Smooth muscle cell (in vitro differentiated cells): ENCODE data around the gene TRDN. TPM values are rescaled to one million over a fixed set of nuclear protein-coding genes. Genes with fewer than 3 reads are reported as not detected.

ENCODE experiments used
- DNase-seq: peaks from one replicate; lab custom pipeline; 2025; ENCODE audit not compliant: unreplicated experiment; lab: John Stamatoyannopoulos, UW
- H2AFZ ChIP-seq: fragments of 200-600 bp; sonication (generic); 2 replicates; pipeline ENCODE4 v1.6.0; 2016; ENCODE audit warnings: antibody characterized with exemption, low read depth, mild to moderate bottlenecking
- H3F3A ChIP-seq: fragments of 200-600 bp; sonication (generic); 2 replicates; pipeline ENCODE4 v1.6.0; 2017; ENCODE audit warnings: antibody characterized with exemption, low read depth
- H3K27ac ChIP-seq: fragments of 200-600 bp; sonication (generic); 2 replicates; pipeline ENCODE4 v1.5.1; 2016; ENCODE audit warnings: low read depth, mild to moderate bottlenecking
- H3K27me3 ChIP-seq: fragments of 200-600 bp; sonication (generic); 2 replicates; pipeline ENCODE4 v1.6.1; 2016; ENCODE audit warnings: low read depth, mild to moderate bottlenecking
- H3K36me3 ChIP-seq: fragments of 200-600 bp; sonication (generic); 2 replicates; pipeline ENCODE4 v1.5.1; 2016; ENCODE audit warnings: low read depth
- H3K4me1 ChIP-seq: fragments of 200-600 bp; sonication (generic); 2 replicates; pipeline ENCODE4 v1.5.1; 2016; ENCODE audit warnings: low read depth
- H3K4me2 ChIP-seq: fragments of 200-600 bp; sonication (generic); 2 replicates; pipeline ENCODE4 v1.6.0; 2016; ENCODE audit warnings: mild to moderate bottlenecking
- H3K4me3 ChIP-seq: fragments of 200-600 bp; sonication (generic); 2 replicates; pipeline ENCODE4 v1.5.1; 2016; ENCODE audit warnings: mild to moderate bottlenecking
- H3K79me2 ChIP-seq: fragments of 200-600 bp; sonication (generic); 2 replicates; pipeline ENCODE4 v1.6.0; 2016; ENCODE audit warnings: low read depth, mild to moderate bottlenecking
- H3K9ac ChIP-seq: fragments of 200-600 bp; sonication (generic); 2 replicates; pipeline ENCODE4 v1.6.0; 2016; ENCODE audit warnings: low read depth
- H3K9me3 ChIP-seq: fragments of 200-600 bp; sonication (generic); replicated peaks from 2 replicates; pipeline ENCODE4 v1.5.1; 2016; ENCODE audit warnings: low read depth
- H4K20me1 ChIP-seq: fragments of 200-600 bp; sonication (generic); 2 replicates; pipeline ENCODE4 v1.6.0; 2016; ENCODE audit warnings: low read depth
- CTCF ChIP-seq: fragments of 200-600 bp; sonication (generic); IDR thresholded peaks from 2 replicates; pipeline ENCODE4 v1.5.1; 2017; ENCODE audit warnings: borderline replicate concordance, mild to moderate bottlenecking, antibody characterized with exemption; ENCODE audit not compliant: insufficient read depth, poor library complexity, severe bottlenecking
- WGBS: methylation state at CpG from one replicate; pipeline ENCODE4 v1.1.7; 2016; ENCODE audit warnings: low lambda C conversion rate; 5-methylcytosine and 5-hydroxymethylcytosine counted together
- polyA plus RNA-seq: library from polyadenylated mRNA; unstranded; fragments of >200 nt; fragmentation: Nextera tagmentation; extraction: Ambion mirVana; gene quantifications from 2 replicates; pipeline ENCODE4 v1.2.1, GENCODE V29; 2016
- total RNA-seq: library from RNA; depleted of rRNA; stranded (reverse); fragments of >200 nt; gene quantifications from 2 replicates; pipeline ENCODE4 v1.2.3, GENCODE V29; 2014

TRDN gene
- total and polyA plus RNA-seq, 2 experiments from 2014 or later, result 0.14 TPM; not detected in 1

GRCh38 chr6:123635144-123635543 is 1.6 kb downstream of the TRDN start:
- Histone ChIP-seq H3K79me2 (no peaks in the 10 kb centered on the region), H3K4me3 (no peak overlapping the region), H2AFZ (peak overlapping the region; percentile 61), H3K9ac (no peak overlapping the region), H3K36me3 (no peaks in the 10 kb centered on the region), H3K27ac (no peak overlapping the region), H3K4me1 (no peaks in the 10 kb centered on the region), H3K27me3 (no peaks in the 10 kb centered on the region), H4K20me1 (no peaks in the 10 kb centered on the region), H3F3A (no peaks in the 10 kb centered on the region), H3K9me3 (no peaks in the 10 kb centered on the region), H3K4me2 (no peak overlapping the region)
- 85% methylated on average over 1 of the region's 1 CpG for whole genome bisulfite sequencing
- no peak for DNase-seq
- TF ChIP-seq CTCF, result no peak

GRCh38 chr6:123632641-123633040 is 4.1 kb downstream of the TRDN start:
- WGBS, result 85% methylated on average over 4 of the region's 4 CpGs
- Histone ChIP-seq H3F3A (no peaks in the 10 kb centered on the region), H2AFZ (no peak overlapping the region), H3K27ac (no peak overlapping the region), H3K4me1 (no peaks in the 10 kb centered on the region), H3K4me3 (no peak overlapping the region), H3K9me3 (no peaks in the 10 kb centered on the region), H3K36me3 (no peaks in the 10 kb centered on the region), H3K27me3 (no peaks in the 10 kb centered on the region), H3K9ac (no peak overlapping the region), H3K4me2 (no peak overlapping the region), H4K20me1 (no peaks in the 10 kb centered on the region), H3K79me2 (no peaks in the 10 kb centered on the region)
- TF ChIP-seq CTCF, result no peak
- no peak for DNase-seq

- Histone ChIP-seq H3F3A (no peaks in the 10 kb centered on the region), H3K4me3 (no peak overlapping the region), H3K27me3 (no peaks in the 10 kb centered on the region), H3K9ac (no peak overlapping the region), H3K79me2 (no peaks in the 10 kb centered on the region), H4K20me1 (no peaks in the 10 kb centered on the region), H3K4me1 (no peaks in the 10 kb centered on the region), H3K4me2 (no peak overlapping the region), H2AFZ (peak overlapping the region; percentile 8), H3K27ac (no peak overlapping the region), H3K9me3 (no peaks in the 10 kb centered on the region), H3K36me3 (no peaks in the 10 kb centered on the region)
- no peak for DNase-seq
- no peak for TF ChIP-seq CTCF
- WGBS, result 62% methylated on average over 3 of the region's 3 CpGs
Measured at GRCh38 chr6:123629258-123629941, 7.3 kb downstream of the TRDN start.

- Histone ChIP-seq H3K27me3 (no peaks in the 10 kb centered on the region), H3K9me3 (no peaks in the 10 kb centered on the region), H3K36me3 (no peaks in the 10 kb centered on the region), H3K4me2 (no peak overlapping the region), H4K20me1 (no peaks in the 10 kb centered on the region), H2AFZ (no peak overlapping the region), H3K27ac (no peak overlapping the region), H3K4me1 (no peaks in the 10 kb centered on the region), H3F3A (no peaks in the 10 kb centered on the region), H3K4me3 (no peak overlapping the region), H3K79me2 (no peaks in the 10 kb centered on the region), H3K9ac (no peak overlapping the region)
- DNase-seq, result no peak
- TF ChIP-seq CTCF, result no peak
- 100% methylated on average over 1 of the region's 1 CpG for WGBS
Measured at GRCh38 chr6:123625696-123626095, 11.1 kb downstream of the TRDN start.
